K562 (cell line): Measurements from ENCODE around the gene TMEM123.
A peak's percentile ranks its signal among the peaks of the same experiment; 100 is the strongest.

Experiments used
- BRCA1 ChIP-seq, 2 experiments: fragments of 450-650 bp in 1 of 2; sonication (generic) in 1 of 2; formaldehyde crosslinking in 1 of 2; IDR thresholded peaks; 2 replicates each; pipeline versions ENCODE4 v1.5.0 to v1.6.1; 2017 to 2020; ENCODE audit warnings: mild to moderate bottlenecking in 1 of 2, missing genetic modification reagents in 1 of 2
- HNRNPK ChIP-seq: fragments of 200-400 bp; formaldehyde crosslinking; IDR thresholded peaks from one replicate; pipeline ENCODE4 v1.6.1; 2018; ENCODE audit warnings: mild to moderate bottlenecking, low read depth, low read length; ENCODE audit not compliant: poor library complexity, severe bottlenecking
- IFI16 ChIP-seq: fragments of 250-450 bp; sonication (Bioruptor Pico); IDR thresholded peaks from 2 replicates; pipeline ENCODE4 v2.1.2; 2022; ENCODE audit warnings: mild to moderate bottlenecking, inconsistent platforms
- POLR2A ChIP-seq: fragments of 450-650 bp; conservative IDR thresholded peaks from 2 replicates; pipeline ENCODE4 v1.6.1; 2016
- TCF3 ChIP-seq: sonication (generic); formaldehyde crosslinking; IDR thresholded peaks from 2 replicates; pipeline ENCODE4 v1.4.0; 2020; ENCODE audit warnings: mild to moderate bottlenecking, missing genetic modification reagents
- TF ChIP-seq, protein P1 (sequence below), 3 experiments: IDR thresholded peaks in 2 of 3; conservative IDR thresholded peaks in 1 of 3; 2 replicates each; pipeline ENCODE4 v1.5.1; 2011 to 2012; ENCODE audit warnings: low read length in 3 of 3, mild to moderate bottlenecking in 3 of 3, control low read depth in 2 of 3, improper control_type of control experiment in 1 of 3, inconsistent platforms in 1 of 3, low read depth in 1 of 3, mixed read lengths in 1 of 3, moderate library complexity in 1 of 3; ENCODE audit not compliant: insufficient read depth in 2 of 3
- TF ChIP-seq, protein P2 (sequence below): fragments of 250-450 bp; sonication (Bioruptor Pico); IDR thresholded peaks from 2 replicates; pipeline ENCODE4 v1.5.0; 2021; ENCODE audit warnings: mild to moderate bottlenecking, moderate library complexity
- TF ChIP-seq, protein P3 (sequence below): fragments of 450-650 bp; formaldehyde crosslinking; IDR thresholded peaks from 2 replicates; pipeline ENCODE4 v1.4.0; 2020; ENCODE audit warnings: mild to moderate bottlenecking, moderate library complexity

DNA sequence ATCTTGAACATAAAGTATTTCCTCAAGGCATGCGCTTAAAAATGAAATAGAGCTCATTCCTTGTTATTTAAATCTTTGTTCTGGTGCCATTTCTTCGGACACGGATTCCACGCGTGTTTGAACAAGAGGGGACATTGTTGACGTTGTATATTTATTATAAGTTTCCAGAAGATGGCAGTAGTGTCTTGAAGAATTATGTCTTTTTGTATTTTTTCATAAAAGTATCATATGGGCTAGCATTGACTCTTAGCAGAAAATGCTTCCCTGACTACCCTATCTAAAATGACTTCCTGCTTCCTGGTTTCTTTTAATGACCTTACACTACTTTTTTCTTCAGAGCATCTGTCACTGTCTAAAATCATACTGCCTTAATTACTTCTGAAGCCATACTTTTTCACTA, 85.2 kb downstream of the TMEM123 start:
- TF ChIP-seq BRCA1 (IDR thresholded peaks at IDR 0.05) = no peak
- no peak for TF ChIP-seq BRCA1 (CRISPR knock-in tag; IDR thresholded peaks at IDR 0.05)
- TF ChIP-seq, protein P1, sequence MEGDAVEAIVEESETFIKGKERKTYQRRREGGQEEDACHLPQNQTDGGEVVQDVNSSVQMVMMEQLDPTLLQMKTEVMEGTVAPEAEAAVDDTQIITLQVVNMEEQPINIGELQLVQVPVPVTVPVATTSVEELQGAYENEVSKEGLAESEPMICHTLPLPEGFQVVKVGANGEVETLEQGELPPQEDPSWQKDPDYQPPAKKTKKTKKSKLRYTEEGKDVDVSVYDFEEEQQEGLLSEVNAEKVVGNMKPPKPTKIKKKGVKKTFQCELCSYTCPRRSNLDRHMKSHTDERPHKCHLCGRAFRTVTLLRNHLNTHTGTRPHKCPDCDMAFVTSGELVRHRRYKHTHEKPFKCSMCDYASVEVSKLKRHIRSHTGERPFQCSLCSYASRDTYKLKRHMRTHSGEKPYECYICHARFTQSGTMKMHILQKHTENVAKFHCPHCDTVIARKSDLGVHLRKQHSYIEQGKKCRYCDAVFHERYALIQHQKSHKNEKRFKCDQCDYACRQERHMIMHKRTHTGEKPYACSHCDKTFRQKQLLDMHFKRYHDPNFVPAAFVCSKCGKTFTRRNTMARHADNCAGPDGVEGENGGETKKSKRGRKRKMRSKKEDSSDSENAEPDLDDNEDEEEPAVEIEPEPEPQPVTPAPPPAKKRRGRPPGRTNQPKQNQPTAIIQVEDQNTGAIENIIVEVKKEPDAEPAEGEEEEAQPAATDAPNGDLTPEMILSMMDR (IDR thresholded peaks at IDR 0.05 in 2 of 3, conservative IDR thresholded peaks at IDR 0.05 in 1 of 3; ENCODE audit: insufficient read depth in 2 of 3, low read depth in 1 of 3, low read length in 3 of 3) = peak; percentile 14 to 50 (median 27); a peak in 2 of 6 replicates
- TF ChIP-seq TCF3 (CRISPR knock-in tag) = no peak
- no peak for TF ChIP-seq HNRNPK
- no peak for TF ChIP-seq IFI16 (CRISPR knock-in tag)
- TF ChIP-seq, protein P2, sequence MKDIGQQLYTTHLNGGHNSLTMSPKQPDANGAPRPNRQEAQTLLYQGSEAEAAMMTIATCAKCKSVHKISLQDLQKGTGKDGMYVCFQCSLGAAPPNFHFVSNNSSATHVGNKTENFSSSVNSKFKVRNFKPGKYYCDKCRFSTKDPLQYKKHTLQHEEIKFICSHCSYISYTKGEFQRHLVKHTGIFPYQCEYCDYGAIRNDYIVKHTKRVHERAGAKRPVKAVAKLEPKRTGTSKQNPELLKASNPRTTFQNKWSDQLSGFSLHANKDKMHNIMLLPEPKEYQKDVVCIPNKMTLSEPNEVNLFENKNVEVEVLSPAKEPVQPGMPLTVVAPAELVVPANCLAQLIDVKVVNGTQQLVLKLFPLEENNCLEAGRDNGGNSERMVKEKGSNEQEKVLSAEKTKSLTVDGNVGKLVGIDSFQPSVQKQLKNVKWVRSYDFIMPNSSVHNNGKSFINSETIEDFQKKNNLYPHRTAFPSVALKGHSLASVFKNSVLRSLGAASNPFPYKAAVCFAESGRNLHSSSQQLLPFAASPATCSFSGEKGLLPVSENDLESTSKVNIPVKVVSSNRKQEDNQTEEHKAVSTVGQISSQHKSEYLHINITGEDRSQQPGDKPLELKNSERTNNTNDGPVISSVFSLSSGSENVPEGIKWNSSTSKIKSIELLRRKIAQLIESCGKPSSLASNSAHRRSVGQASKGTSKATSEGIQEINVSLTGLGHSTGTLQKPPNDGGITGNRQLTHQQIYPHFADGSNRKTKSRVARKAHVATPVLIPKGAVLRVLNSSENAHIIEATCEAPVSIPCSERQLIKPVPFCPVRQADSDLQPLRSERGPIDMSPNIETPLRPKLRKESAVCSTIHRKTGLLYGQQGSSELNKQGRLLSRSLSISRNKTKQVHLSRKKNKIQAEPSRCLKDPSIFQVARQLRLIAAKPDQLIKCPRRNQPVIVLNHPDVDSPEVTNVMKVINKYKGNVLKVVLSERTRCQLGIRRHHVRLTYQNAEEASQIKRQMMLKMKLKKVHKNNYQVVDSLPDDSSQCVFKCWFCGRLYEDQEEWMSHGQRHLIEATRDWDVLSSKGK (CRISPR knock-in tag) = no peak
- TF ChIP-seq POLR2A = no peak
- TF ChIP-seq, protein P3, sequence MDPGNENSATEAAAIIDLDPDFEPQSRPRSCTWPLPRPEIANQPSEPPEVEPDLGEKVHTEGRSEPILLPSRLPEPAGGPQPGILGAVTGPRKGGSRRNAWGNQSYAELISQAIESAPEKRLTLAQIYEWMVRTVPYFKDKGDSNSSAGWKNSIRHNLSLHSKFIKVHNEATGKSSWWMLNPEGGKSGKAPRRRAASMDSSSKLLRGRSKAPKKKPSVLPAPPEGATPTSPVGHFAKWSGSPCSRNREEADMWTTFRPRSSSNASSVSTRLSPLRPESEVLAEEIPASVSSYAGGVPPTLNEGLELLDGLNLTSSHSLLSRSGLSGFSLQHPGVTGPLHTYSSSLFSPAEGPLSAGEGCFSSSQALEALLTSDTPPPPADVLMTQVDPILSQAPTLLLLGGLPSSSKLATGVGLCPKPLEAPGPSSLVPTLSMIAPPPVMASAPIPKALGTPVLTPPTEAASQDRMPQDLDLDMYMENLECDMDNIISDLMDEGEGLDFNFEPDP (CRISPR knock-in tag) = no peak
